ENCODE measurements around the gene IGF1R.

Gene IGF1R

GRCh38 chr15:98648654-98649471 lies 524 bp downstream of the IGF1R start:
- DNase-seq = peak; percentile 56

- peak; percentile 55 for DNase-seq
Measured at GRCh38 chr15:98649472-98650416, 1.4 kb downstream of the IGF1R start.

- DNase-seq = peak; percentile 61
Measured at GRCh38 chr15:98650417-98651035, 2.2 kb downstream of the IGF1R start.

GRCh38 chr15:98651036-98651481 lies 2.7 kb downstream of the IGF1R start:
- peak; percentile 46 for DNase-seq

GRCh38 chr15:98651581-98652220 lies 3.4 kb downstream of the IGF1R start:
- peak; percentile 16 for DNase-seq

- DNase-seq = no peak
Measured at GRCh38 chr15:98653686-98654085, 5.3 kb downstream of the IGF1R start.

- no peak for DNase-seq
Measured at GRCh38 chr15:98654790-98655360, 6.5 kb downstream of the IGF1R start.

GRCh38 chr15:98655732-98656131 lies 7.4 kb downstream of the IGF1R start:
- DNase-seq = no peak

- DNase-seq = no peak
Measured at GRCh38 chr15:98657721-98658120, 9.4 kb downstream of the IGF1R start.

- DNase-seq = peak; percentile 51
Measured at GRCh38 chr15:98658831-98659699, 10.7 kb downstream of the IGF1R start.

- DNase-seq = no peak
Measured at GRCh38 chr15:98660055-98660454, 11.7 kb downstream of the IGF1R start.

GRCh38 chr15:98663045-98663444 lies 14.7 kb downstream of the IGF1R start:
- DNase-seq = no peak

- DNase-seq = no peak
Measured at GRCh38 chr15:98663606-98664005, 15.3 kb downstream of the IGF1R start.

- DNase-seq = no peak
Measured at GRCh38 chr15:98666441-98666840, 18.1 kb downstream of the IGF1R start.

- DNase-seq = no peak
Measured at GRCh38 chr15:98666841-98667240, 18.5 kb downstream of the IGF1R start.

GRCh38 chr15:98667521-98668179 lies 19.3 kb downstream of the IGF1R start:
- DNase-seq = no peak

GRCh38 chr15:98668566-98669308 lies 20.4 kb downstream of the IGF1R start:
- peak; percentile 65 for DNase-seq

GRCh38 chr15:98669638-98670037 lies 21.3 kb downstream of the IGF1R start:
- no peak for DNase-seq

GRCh38 chr15:98671060-98672008 lies 23.0 kb downstream of the IGF1R start:
- DNase-seq = no peak

All from CD4-positive, alpha-beta T cell treated with Interleukin-17A for 4 hours (primary cell).